Globus pallidus (tissue), 1 donor: ENCODE data around the gene YRDC.
A peak's percentile ranks its signal among the peaks of the same experiment; 100 is the strongest.

Experiments
- DNase-seq: peaks from one replicate; pipeline ENCODE4 v3.0.0-alpha.2; 2015; ENCODE audit warnings: low spot score

The YRDC gene, protein sequence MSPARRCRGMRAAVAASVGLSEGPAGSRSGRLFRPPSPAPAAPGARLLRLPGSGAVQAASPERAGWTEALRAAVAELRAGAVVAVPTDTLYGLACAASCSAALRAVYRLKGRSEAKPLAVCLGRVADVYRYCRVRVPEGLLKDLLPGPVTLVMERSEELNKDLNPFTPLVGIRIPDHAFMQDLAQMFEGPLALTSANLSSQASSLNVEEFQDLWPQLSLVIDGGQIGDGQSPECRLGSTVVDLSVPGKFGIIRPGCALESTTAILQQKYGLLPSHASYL

DNA sequence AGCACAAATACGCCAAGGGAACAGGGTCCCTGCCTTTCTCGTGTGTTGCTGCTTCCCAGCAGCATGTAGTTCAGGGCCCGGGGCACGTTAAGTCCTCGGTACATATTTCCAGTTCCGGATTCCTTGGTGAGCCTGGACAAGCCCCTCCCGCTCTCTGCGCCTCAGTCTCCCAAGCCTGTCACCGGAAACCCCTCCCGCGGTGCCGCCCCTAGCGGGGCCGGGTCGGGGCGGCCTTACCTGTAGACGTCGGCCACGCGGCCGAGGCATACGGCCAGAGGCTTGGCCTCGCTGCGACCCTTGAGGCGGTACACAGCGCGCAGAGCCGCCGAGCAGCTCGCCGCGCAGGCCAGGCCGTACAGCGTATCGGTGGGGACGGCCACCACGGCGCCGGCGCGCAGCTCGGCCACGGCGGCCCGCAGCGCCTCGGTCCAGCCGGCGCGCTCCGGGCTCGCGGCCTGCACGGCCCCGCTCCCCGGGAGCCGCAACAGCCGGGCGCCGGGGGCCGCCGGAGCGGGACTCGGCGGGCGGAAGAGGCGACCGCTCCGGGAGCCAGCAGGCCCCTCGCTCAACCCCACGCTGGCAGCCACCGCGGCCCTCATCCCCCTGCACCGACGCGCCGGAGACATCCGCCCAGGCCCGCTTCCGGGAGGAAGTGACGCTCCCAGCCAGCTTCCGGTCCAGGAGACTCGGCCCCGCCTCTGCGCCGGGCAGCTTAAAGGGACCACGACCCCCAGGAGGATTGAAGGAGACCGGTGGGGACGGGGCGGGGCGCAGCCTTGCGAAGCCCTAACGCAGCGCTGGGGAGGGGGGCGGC lies at the start of gene YRDC, which contains the start of gene C1orf122:
Gene YRDC (minus strand): TSS at position 654 of the 814 bp plus-strand sequence. CDS start 28 bp downstream, at position 626.
Gene C1orf122 (plus strand): TSS at position 236 of the 814 bp plus-strand sequence. CDS start 615 bp downstream, outside the sequence.
- peak; percentile 93 for DNase-seq

- DNase-seq = no peak
Measured at GRCh38 chr1:37854406-37854805, 46.4 kb upstream of the YRDC start.

GRCh38 chr1:37853157-37853556 lies 45.1 kb upstream of the YRDC start:
- DNase-seq = no peak

DNA sequence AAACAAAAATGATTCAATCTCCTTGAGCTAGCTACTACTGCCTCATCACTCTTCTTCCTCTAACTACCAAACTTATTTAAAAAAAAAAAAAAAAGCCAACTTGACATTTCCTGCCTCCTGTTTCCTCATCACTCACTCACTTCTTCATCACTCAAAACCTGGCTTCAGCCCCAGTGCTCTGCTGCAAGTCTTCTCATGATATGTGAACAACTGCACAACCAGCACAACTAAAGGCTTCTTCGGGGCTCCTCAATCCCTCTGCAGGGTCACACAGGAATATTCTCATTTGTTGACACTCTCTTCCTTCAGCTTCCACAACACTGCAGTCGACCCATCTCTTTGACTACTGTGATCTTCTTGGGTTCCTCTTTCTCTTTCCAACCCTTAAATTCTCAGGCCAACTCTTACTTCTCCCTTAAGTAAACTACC lies 43.8 kb upstream of the YRDC start:
- DNase-seq = peak; percentile 19

GRCh38 chr1:37851262-37851661 lies 43.3 kb upstream of the YRDC start:
- no peak for DNase-seq

DNA sequence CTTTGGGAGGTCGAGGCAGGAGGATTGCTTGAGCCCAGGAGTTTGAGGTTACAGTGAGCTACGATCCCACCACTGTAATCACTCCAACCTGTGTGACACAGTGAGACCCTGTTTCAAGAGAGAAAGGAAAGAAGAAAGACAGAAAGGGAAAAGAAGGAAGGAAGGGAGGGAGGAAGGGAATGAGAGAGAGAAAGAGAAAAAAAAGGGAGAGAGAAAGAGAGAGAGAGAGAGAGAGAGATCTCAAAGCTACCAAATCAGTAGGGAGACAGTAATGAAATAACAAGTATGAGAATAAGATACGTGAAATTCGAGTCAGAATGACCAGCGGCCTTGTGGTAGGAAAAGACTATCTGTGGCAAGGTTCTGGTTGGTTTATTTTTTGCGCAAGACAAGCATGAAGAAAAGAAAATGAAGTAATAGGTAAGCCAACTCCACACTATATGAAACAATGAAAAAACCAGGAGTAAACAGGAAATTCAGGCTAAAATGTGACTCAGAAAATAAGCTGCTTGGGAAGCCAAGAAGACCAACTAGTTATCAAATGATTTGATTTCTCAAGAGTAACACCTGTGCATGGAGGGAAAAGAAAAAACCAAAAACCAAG lies 42.4 kb upstream of the YRDC start:
- no peak for DNase-seq

DNA sequence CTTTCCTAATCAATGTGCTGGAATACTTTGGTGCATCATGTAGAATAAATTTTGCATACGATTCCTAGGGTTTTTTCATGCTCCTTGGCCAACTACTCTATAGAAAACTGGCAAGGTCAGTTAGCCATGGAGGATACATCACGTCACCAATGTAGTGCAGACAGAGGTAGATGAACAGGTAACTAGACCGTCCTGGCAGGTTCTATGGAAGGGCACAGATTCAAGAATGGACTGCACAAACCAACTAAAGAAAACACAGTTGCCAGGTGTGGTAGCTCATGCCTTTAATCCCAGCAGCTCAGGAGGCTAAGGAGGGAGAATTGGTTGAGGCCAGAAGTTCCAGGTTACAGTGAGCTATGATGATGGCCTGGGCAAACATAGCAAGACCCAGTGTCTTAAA lies 41.5 kb upstream of the YRDC start:
- no peak for DNase-seq

DNA sequence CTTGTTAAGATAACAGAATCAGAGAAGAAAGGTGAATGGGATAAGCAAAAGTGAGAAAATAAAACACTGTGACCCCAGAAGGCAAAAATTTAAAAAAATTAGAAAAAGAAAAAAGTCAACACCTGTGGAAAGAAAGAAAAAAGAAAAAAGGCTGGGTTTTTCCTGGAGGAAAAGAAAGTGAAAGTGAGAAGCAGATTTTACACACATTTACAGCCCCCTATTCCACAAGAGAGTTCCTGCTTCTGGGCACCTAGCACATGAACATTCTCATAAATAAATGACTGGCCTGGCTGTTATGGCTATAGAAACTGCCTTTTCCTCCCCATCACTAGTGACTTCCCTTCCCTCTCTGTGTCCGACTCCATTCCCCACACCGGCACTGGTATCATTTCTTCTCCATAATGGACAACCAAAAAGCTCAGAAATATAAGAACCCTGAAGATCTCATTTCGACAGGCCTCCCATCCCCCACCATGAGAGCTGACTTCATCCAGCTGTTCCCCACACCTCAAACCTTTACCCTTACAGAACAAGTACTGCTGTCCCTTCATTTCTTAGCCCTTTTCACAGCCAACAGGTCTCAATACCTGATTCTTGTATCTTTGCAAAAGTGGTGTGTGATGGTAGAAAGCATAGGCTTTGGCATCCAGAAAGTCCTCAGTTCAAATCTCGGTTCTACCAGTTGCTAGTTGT lies 38.8 kb upstream of the YRDC start:
- DNase-seq = no peak

GRCh38 chr1:37845786-37846185 lies 37.8 kb upstream of the YRDC start:
- no peak for DNase-seq

- DNase-seq = no peak
Measured at GRCh38 chr1:37845049-37845646, 37.1 kb upstream of the YRDC start.

DNA sequence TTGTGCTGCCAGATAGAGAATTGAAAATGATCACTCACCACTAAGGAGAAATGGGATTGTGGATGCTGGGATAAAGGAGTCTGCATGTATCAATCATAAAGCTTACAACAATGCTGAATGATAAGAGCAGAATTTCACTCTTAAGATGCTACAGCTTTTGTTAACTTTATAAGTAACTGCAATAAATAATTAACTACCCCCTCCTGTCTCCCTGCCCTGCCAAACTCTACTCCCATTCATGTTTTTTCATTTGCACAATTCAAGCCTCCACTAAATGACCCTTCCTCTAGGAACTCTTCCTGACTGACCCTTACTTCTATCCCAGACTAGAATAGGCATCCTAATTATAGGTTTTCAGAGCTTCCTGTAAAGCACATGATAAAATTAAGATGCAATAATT lies 36.5 kb upstream of the YRDC start:
- no peak for DNase-seq

DNA sequence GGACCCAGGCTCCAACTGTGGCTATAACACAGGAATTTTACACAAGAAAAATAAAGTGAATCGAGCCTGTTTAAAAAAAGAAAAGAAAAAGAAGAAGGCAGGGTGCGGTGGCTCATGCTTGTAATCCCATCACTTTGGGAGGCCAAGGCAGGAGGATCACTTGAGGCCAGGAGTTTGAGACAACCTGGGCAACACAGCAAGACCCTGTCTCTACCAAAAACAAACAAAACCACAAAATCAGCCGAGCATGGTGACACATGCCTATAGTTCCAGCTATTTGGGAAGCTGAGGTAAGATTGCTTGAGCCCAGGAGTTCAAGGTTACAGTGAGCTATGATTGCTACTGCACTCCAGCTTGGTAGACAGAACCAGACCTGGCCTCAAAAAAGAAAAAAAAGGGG lies 33.6 kb upstream of the YRDC start:
- no peak for DNase-seq

- no peak for DNase-seq
Measured at GRCh38 chr1:37840711-37841110, 32.7 kb upstream of the YRDC start.

GRCh38 chr1:37839676-37840075 lies 31.7 kb upstream of the YRDC start:
- DNase-seq = no peak

DNA sequence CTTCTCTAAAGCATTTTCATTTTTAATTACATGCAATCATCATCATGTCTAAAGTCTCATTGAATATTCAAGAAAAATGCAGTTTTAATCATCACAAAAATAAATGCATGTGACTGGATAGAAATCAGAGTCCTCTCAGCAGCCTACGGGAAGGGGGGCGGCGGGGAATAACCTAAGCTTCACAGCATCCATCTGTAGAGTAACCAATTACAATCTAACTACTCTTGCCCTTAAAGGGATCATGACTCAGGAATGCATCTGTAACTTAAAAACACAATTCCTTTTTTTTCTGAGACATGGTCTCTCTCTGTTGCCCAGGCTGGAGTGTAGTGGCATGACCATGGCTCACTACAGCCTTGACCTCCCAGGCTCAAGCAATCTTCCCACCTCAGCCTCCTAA lies 28.8 kb upstream of the YRDC start:
- no peak for DNase-seq

DNA sequence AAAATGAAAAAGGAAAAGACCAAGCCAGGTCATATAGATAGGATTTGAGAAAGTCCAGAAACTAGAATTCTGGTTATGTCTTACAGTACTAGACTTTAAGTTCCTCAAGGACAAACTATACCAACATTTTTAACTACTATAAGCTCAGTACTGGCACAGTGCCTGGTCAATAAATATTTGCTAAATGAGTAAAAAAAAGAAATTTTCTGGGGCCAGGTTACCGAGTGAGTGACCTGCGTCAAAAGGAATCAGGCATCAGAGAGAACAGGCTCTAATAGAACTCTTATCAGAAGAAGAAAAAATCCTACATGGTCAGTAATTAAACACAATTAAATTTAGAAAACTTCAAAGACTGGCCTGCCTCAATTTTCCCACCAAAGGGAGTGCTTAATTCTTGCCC lies 23.8 kb upstream of the YRDC start:
- no peak for DNase-seq

- no peak for DNase-seq
Measured at GRCh38 chr1:37831109-37831508, 23.1 kb upstream of the YRDC start.

- DNase-seq = no peak
Measured at GRCh38 chr1:37828410-37829074, 20.5 kb upstream of the YRDC start.

GRCh38 chr1:37825506-37825905 lies 17.5 kb upstream of the YRDC start:
- no peak for DNase-seq

- no peak for DNase-seq
Measured at GRCh38 chr1:37824001-37824400, 16.0 kb upstream of the YRDC start.
